LNCaP clone FGC (cell line): ENCODE measurements around the gene ZNF580.

Source experiments
- DNase-seq: peaks from one replicate; pipeline ENCODE4 v3.0.0-alpha.2; 2011; ENCODE audit warnings: low read depth
- H3K4me3 ChIP-seq: 2 replicates; pipeline ENCODE4 v1.5.1; 2011; ENCODE audit warnings: mild to moderate bottlenecking, low read depth, low read length, control low read depth
- TF ChIP-seq, protein P1 (sequence below): IDR thresholded peaks from 2 replicates; pipeline ENCODE4 v1.5.1; 2012; ENCODE audit warnings: mild to moderate bottlenecking; ENCODE audit not compliant: control insufficient read depth, insufficient read depth; ENCODE audit errors: extremely low read depth

ZNF580 gene

DNA sequence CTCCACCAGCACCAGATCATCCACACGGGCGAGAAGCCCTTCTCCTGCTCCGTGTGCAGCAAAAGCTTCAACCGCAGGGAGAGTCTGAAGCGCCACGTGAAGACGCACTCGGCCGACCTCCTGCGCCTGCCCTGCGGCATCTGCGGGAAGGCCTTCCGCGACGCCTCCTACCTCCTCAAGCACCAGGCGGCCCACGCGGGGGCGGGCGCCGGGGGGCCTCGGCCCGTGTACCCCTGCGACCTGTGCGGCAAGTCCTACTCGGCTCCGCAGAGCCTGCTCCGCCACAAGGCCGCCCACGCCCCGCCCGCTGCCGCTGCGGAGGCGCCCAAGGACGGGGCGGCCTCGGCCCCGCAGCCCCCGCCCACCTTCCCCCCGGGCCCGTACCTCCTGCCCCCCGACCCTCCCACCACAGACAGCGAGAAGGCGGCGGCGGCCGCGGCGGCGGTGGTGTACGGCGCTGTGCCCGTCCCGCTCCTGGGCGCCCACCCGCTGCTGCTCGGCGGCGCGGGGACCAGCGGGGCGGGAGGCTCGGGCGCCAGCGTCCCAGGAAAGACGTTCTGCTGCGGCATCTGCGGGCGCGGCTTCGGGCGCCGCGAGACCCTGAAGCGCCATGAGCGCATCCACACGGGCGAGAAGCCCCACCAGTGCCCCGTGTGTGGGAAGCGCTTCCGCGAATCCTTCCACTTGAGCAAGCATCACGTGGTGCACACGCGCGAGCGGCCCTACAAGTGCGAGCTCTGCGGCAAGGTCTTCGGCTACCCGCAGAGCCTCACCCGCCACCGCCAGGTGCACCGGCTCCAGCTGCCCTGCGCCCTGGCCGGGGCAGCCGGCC, 25.9 kb upstream of the ZNF580 start:
- no peak for DNase-seq
- TF ChIP-seq, protein P1, sequence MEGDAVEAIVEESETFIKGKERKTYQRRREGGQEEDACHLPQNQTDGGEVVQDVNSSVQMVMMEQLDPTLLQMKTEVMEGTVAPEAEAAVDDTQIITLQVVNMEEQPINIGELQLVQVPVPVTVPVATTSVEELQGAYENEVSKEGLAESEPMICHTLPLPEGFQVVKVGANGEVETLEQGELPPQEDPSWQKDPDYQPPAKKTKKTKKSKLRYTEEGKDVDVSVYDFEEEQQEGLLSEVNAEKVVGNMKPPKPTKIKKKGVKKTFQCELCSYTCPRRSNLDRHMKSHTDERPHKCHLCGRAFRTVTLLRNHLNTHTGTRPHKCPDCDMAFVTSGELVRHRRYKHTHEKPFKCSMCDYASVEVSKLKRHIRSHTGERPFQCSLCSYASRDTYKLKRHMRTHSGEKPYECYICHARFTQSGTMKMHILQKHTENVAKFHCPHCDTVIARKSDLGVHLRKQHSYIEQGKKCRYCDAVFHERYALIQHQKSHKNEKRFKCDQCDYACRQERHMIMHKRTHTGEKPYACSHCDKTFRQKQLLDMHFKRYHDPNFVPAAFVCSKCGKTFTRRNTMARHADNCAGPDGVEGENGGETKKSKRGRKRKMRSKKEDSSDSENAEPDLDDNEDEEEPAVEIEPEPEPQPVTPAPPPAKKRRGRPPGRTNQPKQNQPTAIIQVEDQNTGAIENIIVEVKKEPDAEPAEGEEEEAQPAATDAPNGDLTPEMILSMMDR = no peak
- H3K4me3 ChIP-seq = no peak overlapping the region

DNA sequence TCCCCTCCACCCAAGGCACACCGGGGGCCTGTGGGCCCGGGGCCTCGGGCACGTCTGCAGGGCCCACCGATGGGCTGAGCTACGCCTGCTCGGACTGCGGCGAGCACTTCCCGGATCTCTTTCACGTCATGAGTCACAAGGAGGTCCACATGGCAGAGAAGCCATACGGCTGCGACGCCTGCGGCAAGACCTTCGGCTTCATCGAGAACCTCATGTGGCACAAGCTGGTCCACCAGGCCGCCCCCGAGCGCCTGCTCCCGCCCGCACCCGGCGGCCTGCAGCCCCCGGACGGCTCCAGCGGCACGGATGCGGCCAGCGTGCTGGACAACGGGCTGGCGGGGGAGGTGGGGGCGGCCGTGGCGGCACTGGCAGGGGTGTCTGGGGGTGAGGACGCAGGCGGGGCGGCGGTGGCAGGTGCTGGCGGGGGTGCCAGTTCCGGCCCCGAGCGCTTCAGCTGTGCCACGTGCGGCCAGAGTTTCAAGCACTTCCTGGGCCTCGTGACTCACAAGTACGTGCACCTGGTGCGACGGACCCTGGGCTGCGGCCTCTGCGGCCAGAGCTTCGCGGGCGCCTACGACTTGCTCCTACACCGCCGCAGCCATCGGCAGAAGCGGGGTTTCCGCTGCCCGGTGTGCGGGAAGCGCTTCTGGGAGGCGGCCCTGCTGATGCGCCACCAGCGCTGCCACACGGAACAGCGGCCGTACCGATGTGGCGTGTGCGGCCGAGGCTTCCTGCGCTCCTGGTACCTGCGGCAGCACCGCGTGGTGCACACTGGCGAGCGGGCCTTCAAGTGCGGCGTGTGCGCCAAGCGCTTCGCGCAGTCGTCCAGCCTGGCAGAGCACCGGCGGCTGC, 25.0 kb upstream of the ZNF580 start:
- H3K4me3 ChIP-seq = no peak overlapping the region
- TF ChIP-seq, protein P1 = no peak
- no peak for DNase-seq

DNA sequence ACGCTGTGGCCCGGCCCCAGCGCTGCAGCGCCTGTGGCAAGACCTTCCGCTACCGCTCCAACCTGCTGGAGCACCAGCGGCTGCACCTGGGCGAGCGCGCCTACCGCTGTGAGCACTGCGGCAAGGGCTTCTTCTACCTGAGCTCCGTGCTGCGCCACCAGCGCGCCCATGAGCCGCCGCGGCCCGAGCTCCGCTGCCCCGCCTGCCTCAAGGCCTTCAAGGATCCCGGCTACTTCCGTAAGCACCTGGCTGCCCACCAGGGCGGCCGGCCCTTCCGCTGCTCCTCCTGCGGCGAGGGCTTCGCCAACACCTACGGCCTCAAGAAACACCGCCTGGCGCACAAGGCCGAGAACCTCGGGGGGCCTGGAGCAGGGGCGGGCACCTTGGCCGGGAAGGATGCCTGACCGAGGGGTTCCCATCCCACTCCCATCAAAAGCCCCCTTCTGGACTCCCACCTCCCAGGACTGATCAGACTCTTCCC, 24.4 kb upstream of the ZNF580 start:
- no peak overlapping the region for H3K4me3 ChIP-seq
- no peak for DNase-seq
- TF ChIP-seq, protein P1 = no peak

DNA sequence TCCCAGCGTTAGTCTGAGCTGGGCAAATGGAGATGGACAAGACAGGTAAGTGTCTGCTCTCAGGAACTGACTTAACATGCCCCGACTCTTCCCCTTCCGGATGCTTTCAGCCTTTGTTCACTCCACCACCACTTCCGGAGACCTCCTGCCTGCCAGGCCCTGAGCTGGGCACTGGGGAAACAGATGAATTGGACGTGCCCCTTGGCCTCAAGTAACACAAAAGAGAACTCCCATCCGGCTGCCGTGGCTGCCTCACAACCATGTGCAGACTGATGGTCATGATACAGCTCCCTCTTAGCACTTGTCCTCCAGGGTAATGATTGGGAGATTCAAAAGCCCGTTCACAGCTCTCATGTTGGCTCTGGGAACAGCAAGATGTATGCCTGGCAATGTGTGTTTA, 23.4 kb upstream of the ZNF580 start:
- TF ChIP-seq, protein P1 = no peak
- no peak overlapping the region for H3K4me3 ChIP-seq
- no peak for DNase-seq

DNA sequence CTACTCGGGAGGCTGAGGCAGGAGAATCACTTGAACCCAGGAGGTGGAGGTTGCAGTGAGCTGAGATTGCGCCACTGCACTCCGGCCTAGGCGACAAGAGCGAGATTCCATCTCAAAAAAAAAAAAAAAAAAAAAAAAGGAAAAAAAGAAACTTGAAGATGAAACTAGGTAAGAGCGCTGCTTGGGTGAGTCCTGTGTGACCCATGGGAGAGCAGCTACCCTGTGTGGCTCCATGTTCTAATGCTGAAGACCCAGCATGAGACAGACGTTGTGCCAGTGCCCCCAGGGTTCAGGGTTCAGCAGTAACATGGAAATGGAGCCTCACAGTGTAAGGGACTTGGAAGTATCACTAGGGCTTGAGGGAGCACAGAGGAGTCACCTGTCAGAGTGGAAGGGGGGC, 22.4 kb upstream of the ZNF580 start:
- no peak for DNase-seq
- TF ChIP-seq, protein P1 = no peak
- no peak overlapping the region for H3K4me3 ChIP-seq

DNA sequence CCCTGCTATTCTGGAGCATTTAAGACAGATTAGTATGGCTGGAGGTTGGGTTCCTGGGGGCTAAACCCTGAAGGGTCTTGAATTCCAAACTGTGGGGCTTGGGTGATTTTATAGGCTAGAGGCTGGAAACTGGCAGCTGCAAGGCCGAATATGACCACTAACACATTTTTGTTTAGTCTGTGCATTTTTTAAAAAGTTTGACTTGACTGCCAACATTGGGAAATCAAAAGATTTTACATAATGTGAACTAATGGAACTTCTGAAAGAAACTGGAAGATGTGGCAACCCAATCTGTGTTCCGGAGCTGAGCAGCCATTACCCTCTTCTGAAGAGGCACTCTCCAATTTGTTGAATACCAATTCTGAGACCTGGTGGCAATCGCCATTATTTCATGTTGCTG, 21.5 kb upstream of the ZNF580 start:
- no peak overlapping the region for H3K4me3 ChIP-seq
- TF ChIP-seq, protein P1 = no peak
- DNase-seq = no peak
